GM23248 (cell line): ENCODE results near the gene TANGO6.

Experiments
- EZH2 ChIP-seq: fragments of 200-600 bp; sonication (generic); IDR thresholded peaks from 2 replicates; pipeline ENCODE4 v1.6.1; 2018; ENCODE audit warnings: antibody characterized with exemption, mild to moderate bottlenecking; ENCODE audit not compliant: insufficient read depth, poor library complexity, severe bottlenecking
- EZH2phosphoT487 ChIP-seq: fragments of 200-600 bp; sonication (generic); IDR thresholded peaks from 2 replicates; pipeline ENCODE4 v1.6.1; 2018; ENCODE audit warnings: antibody characterized with exemption, moderate library complexity, mild to moderate bottlenecking, low read depth; ENCODE audit not compliant: insufficient read depth

DNA sequence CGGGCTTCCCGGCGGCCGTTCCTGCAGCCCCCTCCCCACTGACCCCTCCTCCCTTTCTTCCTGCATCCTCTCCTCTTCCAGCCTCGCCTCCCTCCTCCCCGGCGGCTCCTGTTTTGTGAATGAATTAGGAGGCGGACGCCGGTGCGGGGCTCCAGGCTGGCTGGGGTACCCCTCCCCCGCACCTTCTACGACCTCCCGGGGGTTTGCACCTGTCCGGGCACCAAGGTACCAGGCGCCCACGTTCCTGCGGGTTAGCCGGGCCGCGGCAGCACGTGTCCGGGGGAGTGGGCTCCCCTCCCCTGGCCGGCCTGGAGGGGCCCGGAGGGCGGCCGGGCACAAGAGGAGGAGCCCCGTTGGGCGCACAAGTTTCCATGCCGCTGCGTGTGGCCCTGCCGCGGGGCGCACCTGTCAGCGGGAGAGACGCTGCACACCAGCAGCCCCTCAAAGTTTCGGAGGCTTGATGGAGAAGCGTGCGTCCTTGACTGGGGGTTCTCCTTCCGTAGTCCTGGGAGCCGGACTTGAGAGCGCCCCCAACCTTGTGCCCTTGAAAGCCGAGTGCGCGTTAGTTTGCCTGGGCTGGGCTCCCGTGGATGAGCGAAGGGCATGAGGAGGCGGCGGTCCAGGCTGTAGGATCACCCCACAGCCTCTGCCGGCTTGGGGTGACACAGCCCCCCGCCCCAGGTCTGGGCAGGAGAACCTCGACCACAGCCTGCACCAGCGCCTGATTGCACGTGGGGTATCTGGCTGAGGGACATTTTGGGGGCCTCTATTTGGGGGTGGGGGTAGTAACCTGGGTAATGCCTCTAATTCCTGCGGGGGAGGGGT, 263.4 kb downstream of the TANGO6 start:
- TF ChIP-seq EZH2 (no peak), EZH2phosphoT487 (no peak)
